ENCODE measurements around the gene ARHGAP18.

Gene ARHGAP18

GRCh38 chr6:129637340-129638054, 72.5 kb downstream of the ARHGAP18 start:
- no peaks in the 10 kb centered on the region for H3K36me3 Mint-ChIP-seq (ENCODE audit: low read depth)
- H3K27me3 Mint-ChIP-seq (ENCODE audit: low read depth, poor library complexity): peaks cover 4% of the 10 kb centered on the region
- no peak for TF ChIP-seq CTCF (IDR thresholded peaks at IDR 0.05)
- peaks cover 37% of the 10 kb centered on the region for H3K4me1 Mint-ChIP-seq
- no peak for DNase-seq
- H3K9me3 Mint-ChIP-seq: no peaks in the 10 kb centered on the region
- peak overlapping the region; percentile 68 for H3K27ac Mint-ChIP-seq
- no peak overlapping the region for H3K4me3 Mint-ChIP-seq

GRCh38 chr6:129635396-129636130, 74.4 kb downstream of the ARHGAP18 start:
- Mint-ChIP-seq H3K36me3 (ENCODE audit: low read depth) (no peaks in the 10 kb centered on the region), H3K4me3 (no peak overlapping the region), H3K27me3 (ENCODE audit: low read depth, poor library complexity) (peaks cover 4% of the 10 kb centered on the region), H3K4me1 (peaks cover 24% of the 10 kb centered on the region), H3K27ac (no peak overlapping the region), H3K9me3 (no peaks in the 10 kb centered on the region)
- TF ChIP-seq CTCF (IDR thresholded peaks at IDR 0.05): no peak
- no peak for DNase-seq

DNA sequence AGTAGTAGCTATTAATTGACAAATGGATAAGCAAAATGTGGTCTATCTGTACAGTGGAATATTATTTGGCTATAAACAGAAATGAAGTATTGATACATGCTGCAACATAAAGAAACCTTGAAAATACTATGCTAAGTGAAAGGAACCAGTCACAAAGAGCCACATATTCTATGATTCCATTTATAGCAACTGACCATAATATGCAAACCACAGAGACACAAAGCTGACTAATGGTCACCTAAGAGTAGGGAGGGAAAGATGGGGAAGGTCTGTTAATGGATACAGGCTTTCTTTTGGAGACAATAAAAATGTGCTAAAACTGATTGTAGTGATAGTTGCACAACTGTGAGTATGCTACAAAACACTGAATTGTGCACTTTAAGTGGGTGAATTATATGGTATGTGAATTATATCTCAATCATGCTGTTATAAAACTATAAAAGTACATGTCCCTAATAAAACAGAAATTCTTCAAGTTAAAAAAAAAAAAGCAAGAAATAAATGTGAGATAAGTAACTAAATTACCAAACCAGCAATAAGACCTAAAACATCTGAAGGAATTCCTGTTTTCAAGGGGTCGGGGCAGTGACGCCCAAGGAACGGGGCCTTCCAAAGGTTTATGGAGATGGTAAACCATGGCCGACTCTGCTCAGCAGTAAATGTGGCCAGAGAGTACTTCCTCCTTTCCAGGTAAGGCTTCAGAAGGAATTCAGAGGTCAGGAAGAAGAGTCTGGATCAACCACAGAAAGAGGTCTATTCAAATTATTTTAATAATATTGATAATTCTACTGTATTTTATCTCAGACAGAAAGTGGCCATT, 75.4 kb downstream of the ARHGAP18 start:
- peaks cover 23% of the 10 kb centered on the region for H3K4me1 Mint-ChIP-seq
- H3K9me3 Mint-ChIP-seq: no peaks in the 10 kb centered on the region
- no peak for DNase-seq
- TF ChIP-seq CTCF (IDR thresholded peaks at IDR 0.05): no peak
- H3K27ac Mint-ChIP-seq: no peak overlapping the region
- no peak overlapping the region for H3K4me3 Mint-ChIP-seq
- no peaks in the 10 kb centered on the region for H3K36me3 Mint-ChIP-seq (ENCODE audit: low read depth)
- peaks cover 4% of the 10 kb centered on the region for H3K27me3 Mint-ChIP-seq (ENCODE audit: low read depth, poor library complexity)

DNA sequence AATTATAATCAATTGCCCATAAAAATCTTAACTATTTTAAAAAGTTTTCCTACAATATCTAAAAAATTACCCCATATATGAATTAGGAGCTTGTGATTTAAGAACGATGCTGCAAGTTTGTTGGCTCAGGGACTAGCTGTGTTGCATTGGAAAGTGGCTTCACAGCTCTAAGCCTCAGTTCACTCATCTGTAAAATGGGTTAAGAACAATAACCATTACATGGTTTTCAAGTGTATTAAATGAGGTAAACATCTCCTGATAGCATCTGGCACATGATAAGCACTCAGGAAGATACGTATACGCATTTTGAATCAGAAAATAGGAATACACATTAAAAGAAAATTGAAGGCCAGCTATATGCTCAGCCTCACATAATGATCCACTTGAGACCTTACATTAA, 76.4 kb downstream of the ARHGAP18 start:
- DNase-seq: no peak
- Mint-ChIP-seq H3K27me3 (ENCODE audit: low read depth, poor library complexity) (peaks cover 4% of the 10 kb centered on the region), H3K27ac (no peak overlapping the region), H3K9me3 (no peaks in the 10 kb centered on the region), H3K36me3 (ENCODE audit: low read depth) (no peaks in the 10 kb centered on the region), H3K4me3 (no peak overlapping the region), H3K4me1 (peaks cover 15% of the 10 kb centered on the region)
- no peak for TF ChIP-seq CTCF (IDR thresholded peaks at IDR 0.05)

GRCh38 chr6:129632172-129632613, 77.8 kb downstream of the ARHGAP18 start:
- H3K36me3 Mint-ChIP-seq (ENCODE audit: low read depth): no peaks in the 10 kb centered on the region
- H3K27me3 Mint-ChIP-seq (ENCODE audit: low read depth, poor library complexity): peaks cover 4% of the 10 kb centered on the region
- H3K27ac Mint-ChIP-seq: no peak overlapping the region
- no peak for TF ChIP-seq CTCF (IDR thresholded peaks at IDR 0.05)
- H3K9me3 Mint-ChIP-seq: no peaks in the 10 kb centered on the region
- no peak for DNase-seq
- H3K4me1 Mint-ChIP-seq: peaks cover 1% of the 10 kb centered on the region
- H3K4me3 Mint-ChIP-seq: no peak overlapping the region
